GM19025 (cell line): ENCODE measurements around the gene DRD1.
"Not testable (repeated sequence)": the region's sequence is repeated elsewhere in the genome, so short reads cannot be mapped to it uniquely, and the experiment has no call there.

Experiments
- ATAC-seq: cut with Tn5 transposase; IDR thresholded peaks from one replicate; pipeline ENCODE4 v1.9.1; 2021; ENCODE audit warnings: mild to moderate bottlenecking, low read depth, moderate library complexity; ENCODE audit not compliant: unreplicated experiment

DRD1 gene

GRCh38 chr5:175468892-175469291, 24.9 kb upstream of the DRD1 start:
- ATAC-seq, result no peak

- ATAC-seq, result no peak
Observed at GRCh38 chr5:175467983-175468690, 24.2 kb upstream of the DRD1 start.

GRCh38 chr5:175466700-175467318, 22.8 kb upstream of the DRD1 start:
- ATAC-seq, result no peak

GRCh38 chr5:175465282-175465681, 21.3 kb upstream of the DRD1 start:
- no peak for ATAC-seq

- no peak for ATAC-seq
Observed at GRCh38 chr5:175464942-175465233, 20.9 kb upstream of the DRD1 start.

GRCh38 chr5:175464074-175464941, 20.3 kb upstream of the DRD1 start:
- peak; percentile 92 for ATAC-seq

- no peak for ATAC-seq
Observed at GRCh38 chr5:175463641-175464040, 19.7 kb upstream of the DRD1 start.

- ATAC-seq, result no peak
Observed at GRCh38 chr5:175461370-175461769, 17.4 kb upstream of the DRD1 start.

- no peak for ATAC-seq
Observed at GRCh38 chr5:175460552-175460951, 16.6 kb upstream of the DRD1 start.

- no peak for ATAC-seq
Observed at GRCh38 chr5:175460126-175460525, 16.1 kb upstream of the DRD1 start.

GRCh38 chr5:175457466-175457865, 13.5 kb upstream of the DRD1 start:
- ATAC-seq, result peak; percentile 91

GRCh38 chr5:175456105-175456742, 12.2 kb upstream of the DRD1 start:
- ATAC-seq, result no peak

GRCh38 chr5:175454338-175454737, 10.4 kb upstream of the DRD1 start:
- not testable (repeated sequence) for ATAC-seq

GRCh38 chr5:175452166-175452565, 8.2 kb upstream of the DRD1 start:
- ATAC-seq, result no peak

- ATAC-seq, result no peak
Observed at GRCh38 chr5:175448276-175448675, 4.3 kb upstream of the DRD1 start.

GRCh38 chr5:175447571-175447970, 3.6 kb upstream of the DRD1 start:
- ATAC-seq, result no peak

GRCh38 chr5:175446378-175446777, 2.4 kb upstream of the DRD1 start:
- ATAC-seq, result not testable (repeated sequence)

GRCh38 chr5:175444905-175445456, 999 bp upstream of the DRD1 start:
- no peak for ATAC-seq

- ATAC-seq, result no peak
Observed at GRCh38 chr5:175443514-175444059, 395 bp downstream of the DRD1 start.

GRCh38 chr5:175438234-175438857, 5.6 kb downstream of the DRD1 start:
- no peak for ATAC-seq
